Measurements from ENCODE around the gene NME3.
"Not testable (repeated sequence)": the region's sequence is repeated elsewhere in the genome, so short reads cannot be mapped to it uniquely, and the experiment has no call there.

NME3 gene

GRCh38 chr16:1771188-1771863, at the start of gene NME3:
TSS of gene NME3 (minus strand) at chr16:1771543. CDS start at chr16:1771534, 9 bp downstream.
- peak; percentile 61 for DNase-seq (ENCODE audit: low read depth)

- DNase-seq (ENCODE audit: low read depth), result no peak
These were observed 49.6 kb upstream of the NME3 start for GRCh38 chr16:1820946-1821290.

- no peak for DNase-seq (ENCODE audit: low read depth)
These were observed 49.0 kb upstream of the NME3 start for GRCh38 chr16:1820096-1820945.

GRCh38 chr16:1819611-1820010, 48.3 kb upstream of the NME3 start:
- DNase-seq (ENCODE audit: low read depth), result no peak

GRCh38 chr16:1818873-1819525, 47.7 kb upstream of the NME3 start:
- no peak for DNase-seq (ENCODE audit: low read depth)

- no peak for DNase-seq (ENCODE audit: low read depth)
These were observed 47.0 kb upstream of the NME3 start for GRCh38 chr16:1818204-1818872.

GRCh38 chr16:1817716-1818115, 46.4 kb upstream of the NME3 start:
- DNase-seq (ENCODE audit: low read depth), result no peak

DNA sequence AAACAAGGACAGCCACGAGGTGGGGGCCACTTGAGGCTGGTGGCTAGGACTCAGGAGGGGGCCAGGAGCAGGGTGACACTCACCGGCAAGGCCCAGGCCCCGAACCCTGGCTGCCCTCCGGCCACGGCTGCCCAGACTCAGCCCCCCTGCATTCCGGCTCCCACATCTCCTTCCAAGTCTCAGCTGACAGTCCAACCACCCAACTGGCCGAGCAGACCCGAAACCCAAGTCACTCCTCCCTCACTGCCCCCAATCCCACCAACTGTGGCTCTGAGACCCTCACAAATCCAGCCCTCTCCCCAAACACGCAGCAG, 45.9 kb upstream of the NME3 start:
- no peak for DNase-seq (ENCODE audit: low read depth)

DNA sequence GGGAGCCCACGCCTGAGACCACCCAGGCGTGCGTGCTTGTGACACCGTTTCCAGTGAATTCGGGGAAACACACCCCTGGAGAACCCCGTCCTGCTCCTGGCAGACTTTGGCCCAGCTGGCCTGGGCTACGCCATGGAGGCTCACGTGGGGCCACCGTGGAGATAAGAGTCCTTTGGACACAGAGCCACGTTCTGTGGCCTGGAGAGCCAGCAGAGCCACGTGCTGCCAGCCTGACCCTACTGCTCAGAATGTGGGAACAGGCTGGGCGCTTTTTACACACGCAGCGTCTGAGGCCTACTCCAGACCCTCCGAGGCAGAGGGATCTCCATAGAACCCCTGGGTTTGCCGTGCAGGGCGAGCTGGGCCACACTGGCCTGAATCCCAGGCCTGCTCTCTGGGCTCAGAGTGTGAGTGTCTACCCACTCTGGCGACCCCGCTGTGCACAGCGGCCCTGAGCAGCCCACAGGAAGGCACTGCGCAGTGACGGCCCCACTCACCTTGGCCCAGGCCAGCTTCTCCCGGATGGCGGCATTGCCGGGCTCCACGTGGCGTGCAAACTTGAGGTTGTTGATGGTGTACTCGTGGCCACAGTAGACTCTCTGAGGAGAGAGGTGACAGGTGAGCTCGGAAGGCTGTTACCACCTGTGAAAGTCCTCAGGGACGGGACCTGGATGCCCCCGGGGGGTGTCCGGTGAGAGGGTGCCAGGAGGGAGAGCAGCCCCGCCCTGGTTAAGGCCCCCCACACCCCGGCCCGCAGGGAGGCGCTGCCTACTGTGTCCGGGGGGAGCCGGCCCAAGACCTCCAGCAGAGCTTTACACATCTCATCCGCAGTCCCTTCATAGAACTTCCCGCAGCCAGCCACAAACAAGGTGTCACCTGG, 45.3 kb upstream of the NME3 start:
- DNase-seq (ENCODE audit: low read depth), result no peak

DNA sequence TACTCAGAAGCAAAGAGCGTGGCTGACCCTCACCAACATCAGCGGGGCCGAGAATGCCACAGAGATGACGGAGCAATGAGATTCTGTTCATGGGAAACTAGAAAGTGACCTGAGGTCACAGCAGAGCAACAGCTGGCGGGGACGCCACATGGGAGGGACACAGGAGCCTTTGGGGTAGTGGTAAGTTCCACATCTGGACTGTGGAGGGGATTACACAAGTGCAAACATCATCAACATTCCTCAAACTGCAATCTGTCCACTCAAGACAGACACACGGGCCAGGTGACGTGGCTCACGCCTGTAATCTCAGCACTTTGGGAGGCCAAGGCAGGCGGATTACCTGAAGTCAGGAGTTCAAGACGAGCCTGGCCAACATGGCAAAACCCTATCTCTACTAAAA, 44.1 kb upstream of the NME3 start:
- DNase-seq (ENCODE audit: low read depth), result no peak

DNA sequence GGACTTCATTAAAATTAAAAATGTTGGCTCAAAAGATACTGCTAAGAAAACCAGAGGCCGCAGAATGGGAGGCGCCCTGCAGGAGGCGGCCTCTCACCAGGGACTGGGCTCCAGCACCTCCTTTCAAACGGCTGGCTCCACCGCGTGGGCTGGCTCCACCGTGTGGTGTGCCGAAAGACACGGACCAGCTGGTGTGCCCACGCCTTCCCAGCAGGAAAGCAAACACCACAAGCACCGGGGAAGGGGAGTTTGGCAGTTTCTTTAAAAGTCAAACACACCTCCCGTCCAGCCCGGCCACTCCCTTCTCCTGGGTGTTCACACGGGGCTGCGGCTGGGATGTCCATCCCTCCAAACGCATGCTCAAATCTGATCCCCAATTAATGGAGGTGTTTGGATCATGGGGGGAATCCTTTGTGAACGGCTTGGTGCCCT, 41.4 kb upstream of the NME3 start:
- no peak for DNase-seq (ENCODE audit: low read depth)

DNA sequence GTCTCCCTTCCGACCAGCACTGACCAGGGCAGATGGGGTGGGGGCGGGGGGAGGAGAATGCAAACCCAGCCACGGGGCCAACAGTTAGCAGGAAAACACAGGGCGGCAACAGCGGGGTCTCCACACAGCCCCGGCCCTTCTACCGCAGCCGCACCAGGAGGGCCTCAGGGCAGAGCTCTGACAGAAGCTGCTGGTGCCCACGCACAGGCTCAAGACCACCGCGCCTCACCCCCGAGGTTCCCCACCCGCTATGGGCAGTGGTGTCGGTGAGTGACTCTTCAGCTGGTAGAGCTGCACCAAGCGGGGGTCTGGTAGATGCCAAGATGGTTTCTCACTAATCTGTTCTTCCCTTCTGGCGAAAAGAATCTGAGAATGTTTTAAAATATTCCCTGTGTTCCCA, 39.2 kb upstream of the NME3 start:
- no peak for DNase-seq (ENCODE audit: low read depth)

GRCh38 chr16:1810106-1810505, 38.8 kb upstream of the NME3 start:
- DNase-seq (ENCODE audit: low read depth), result no peak

DNA sequence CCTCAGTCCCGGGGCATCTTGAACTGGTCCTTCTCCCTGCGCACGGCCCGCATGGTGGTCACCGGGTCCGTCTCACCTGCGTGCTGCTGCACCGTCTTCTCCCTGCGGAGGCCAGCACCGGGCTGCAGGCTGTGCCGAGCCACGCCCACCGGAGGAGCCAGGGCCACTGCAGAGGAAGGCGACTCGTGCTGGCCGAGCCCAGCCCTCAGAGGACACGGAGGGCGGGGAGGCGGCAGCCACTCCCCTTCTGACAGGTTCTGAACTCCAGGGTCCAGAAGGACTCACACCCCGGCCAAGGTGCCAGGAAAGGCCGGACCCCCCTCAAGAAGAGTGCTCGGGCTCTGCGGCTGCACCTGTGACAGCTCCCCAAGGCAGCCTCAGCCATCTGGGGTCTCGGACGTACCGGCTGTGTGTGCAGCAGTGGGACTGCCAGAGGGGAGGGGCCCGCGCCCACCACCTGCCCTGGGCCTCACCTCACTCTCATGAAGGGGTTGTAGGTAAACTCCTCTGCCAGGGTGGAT, 38.0 kb upstream of the NME3 start:
- no peak for DNase-seq (ENCODE audit: low read depth)

DNA sequence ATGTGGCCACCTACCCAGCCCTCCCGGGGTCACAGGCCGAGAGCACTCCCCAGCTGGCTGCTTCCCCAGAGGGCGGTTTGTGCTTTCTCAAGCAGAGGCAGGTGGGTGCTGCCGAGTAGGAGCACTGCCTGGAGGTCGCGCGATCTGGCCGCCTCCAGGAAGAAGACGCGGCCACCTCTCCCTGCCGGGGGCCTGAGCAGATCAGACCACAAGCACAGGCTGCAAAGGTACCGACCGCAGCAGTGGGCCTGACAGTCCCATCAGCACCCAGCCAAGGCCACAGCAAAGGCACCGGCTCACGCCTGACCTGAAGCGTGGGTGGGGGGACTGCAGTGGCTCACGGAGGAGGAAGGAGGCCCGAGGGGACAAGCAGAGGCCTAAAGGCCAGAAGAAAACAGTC, 37.3 kb upstream of the NME3 start:
- no peak for DNase-seq (ENCODE audit: low read depth)

DNA sequence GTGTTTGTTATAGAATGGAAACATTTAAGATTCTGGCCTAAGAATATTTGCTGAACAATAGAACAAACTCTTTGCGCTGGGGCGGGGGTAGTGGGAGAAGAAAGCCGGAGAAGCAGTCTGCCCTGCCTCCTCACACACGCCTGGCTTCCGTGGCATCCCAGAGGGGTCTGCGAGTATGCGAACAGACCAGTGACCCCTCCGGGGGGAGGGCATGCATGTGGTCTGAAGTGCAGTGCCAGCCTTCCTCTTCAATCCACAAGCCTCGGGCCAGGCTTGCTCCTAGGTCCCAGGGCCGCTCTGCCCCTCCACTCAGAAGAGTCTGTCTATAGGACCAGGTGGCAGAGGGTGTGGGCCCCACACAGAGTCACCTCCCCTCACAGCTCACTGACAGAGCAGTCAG, 36.3 kb upstream of the NME3 start:
- no peak for DNase-seq (ENCODE audit: low read depth)

DNA sequence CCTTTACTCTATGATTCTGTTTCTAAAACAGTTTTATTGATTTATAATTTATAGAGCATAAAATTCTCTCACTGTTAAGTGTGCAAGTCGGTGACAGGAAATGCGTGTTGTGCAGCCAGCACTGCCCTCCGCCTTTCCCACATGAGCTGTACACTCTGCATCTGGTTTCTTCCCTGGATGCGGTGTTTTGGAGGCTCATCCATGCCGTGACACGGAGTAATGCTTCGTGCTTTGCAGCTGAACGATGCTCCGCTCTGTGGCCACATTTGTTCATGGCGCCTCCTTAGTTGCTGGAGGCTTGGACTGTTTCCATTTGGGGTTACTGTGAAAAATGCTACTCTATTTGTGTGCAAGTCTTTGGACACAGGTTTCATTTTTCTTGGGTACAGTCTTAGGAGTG, 29.4 kb upstream of the NME3 start:
- DNase-seq (ENCODE audit: low read depth), result no peak

DNA sequence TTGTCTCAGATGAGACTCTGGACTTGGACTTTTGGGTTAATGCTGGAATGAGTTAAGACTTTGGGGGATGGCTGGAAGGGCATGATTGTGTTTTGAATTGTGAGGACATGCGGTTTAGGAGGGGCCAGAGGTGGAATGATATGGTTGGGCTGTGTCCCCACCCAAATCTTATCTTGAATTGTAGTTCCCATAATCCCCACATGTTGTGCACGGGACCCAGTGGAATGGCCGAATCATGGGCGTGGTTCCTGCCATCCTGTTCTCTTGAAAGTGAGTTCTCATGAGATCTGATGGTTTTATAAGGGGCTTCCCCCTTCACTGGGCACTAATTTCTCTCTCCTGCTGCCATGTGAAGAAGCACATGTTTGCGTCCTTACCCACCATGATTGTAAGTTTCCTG, 27.9 kb upstream of the NME3 start:
- not testable (repeated sequence) for DNase-seq (ENCODE audit: low read depth)

- no peak for DNase-seq (ENCODE audit: low read depth)
These were observed 23.7 kb upstream of the NME3 start for GRCh38 chr16:1794908-1795666.

DNA sequence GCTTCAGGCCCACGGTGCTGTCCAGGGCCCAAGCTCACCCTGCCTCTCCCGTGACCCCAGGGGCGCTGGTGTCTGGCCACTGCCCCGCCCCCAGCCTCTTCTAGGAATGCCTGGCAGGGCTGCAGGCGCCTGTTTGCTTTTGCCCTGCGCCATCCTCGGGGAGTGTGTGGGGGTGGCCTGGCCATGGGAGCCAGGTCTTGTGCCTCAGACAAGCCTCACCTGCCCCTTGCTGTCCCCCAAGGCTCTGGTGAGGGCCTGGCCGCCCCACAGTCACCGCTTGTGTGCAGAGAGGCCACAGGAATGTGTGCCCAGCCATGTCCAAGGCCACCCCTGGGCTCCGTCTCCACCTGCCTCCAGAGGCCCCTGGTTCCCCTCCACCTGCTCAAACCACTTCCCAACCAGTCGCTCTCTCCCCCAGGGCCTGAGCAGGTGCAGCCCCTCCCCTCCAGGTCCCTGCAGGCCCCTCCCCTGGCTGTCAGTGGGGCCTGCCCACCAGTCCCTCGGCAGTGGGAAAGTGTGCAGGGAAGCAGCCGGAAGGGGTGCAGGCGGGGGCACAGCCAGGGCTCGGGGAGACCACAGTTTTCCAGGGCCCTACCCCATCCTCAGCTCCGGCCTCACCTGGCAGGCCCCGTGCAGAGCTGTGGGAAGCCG, 23.0 kb upstream of the NME3 start:
- DNase-seq (ENCODE audit: low read depth), result no peak

Data from stimulated activated CD8-positive, alpha-beta memory T cell treated with anti-CD3 and anti-CD28 coated beads, Interleukin-7, amount 100 ng/mL, for 24 hours (primary cell).